Stimulated activated CD8-positive, alpha-beta memory T cell treated with anti-CD3 and anti-CD28 coated beads, Interleukin-2, amount 100 ng/mL, for 1 hour (primary cell): ENCODE data around the gene SMIM5.
A peak's percentile ranks its signal among the peaks of the same experiment; 100 is the strongest.
"Not testable (repeated sequence)": the region's sequence is repeated elsewhere in the genome, so short reads cannot be mapped to it uniquely, and the experiment has no call there.

Experiments used
- DNase-seq, 2 donors: peaks; one replicate each; pipeline ENCODE4 v3.0.0-alpha.2; 2020; ENCODE audit warnings: low read depth in 2 of 2

Gene SMIM5

GRCh38 chr17:75632863-75633485 lies at the start of gene SMIM5:
Gene SMIM5, plus strand, starts transcription at chr17:75633434. Its CDS starts 6,768 bp downstream, at chr17:75640202.
- DNase-seq: peak; percentile 58 to 70

GRCh38 chr17:75584849-75585175 lies 48.4 kb upstream of the SMIM5 start:
- no peak for DNase-seq

- peak; percentile 49 to 54 for DNase-seq
These were observed 45.3 kb upstream of the SMIM5 start, which contains the start of gene MYO15B for GRCh38 chr17:75587675-75588595. Gene MYO15B, plus strand, starts transcription at chr17:75587800. Its CDS starts 258 bp downstream, at chr17:75588058.

- no peak for DNase-seq
These were observed 44.6 kb upstream of the SMIM5 start for GRCh38 chr17:75588596-75589011.

- peak; percentile 85 to 96 for DNase-seq
These were observed 44.0 kb upstream of the SMIM5 start for GRCh38 chr17:75589012-75589918.

- DNase-seq: no peak
These were observed 43.3 kb upstream of the SMIM5 start for GRCh38 chr17:75589919-75590303.

GRCh38 chr17:75590314-75590761 lies 42.9 kb upstream of the SMIM5 start:
- no peak for DNase-seq

GRCh38 chr17:75590849-75591721 lies 42.1 kb upstream of the SMIM5 start:
- no peak for DNase-seq

GRCh38 chr17:75591722-75592302 lies 41.4 kb upstream of the SMIM5 start:
- no peak for DNase-seq

GRCh38 chr17:75592348-75593020 lies 40.8 kb upstream of the SMIM5 start:
- DNase-seq: no peak

GRCh38 chr17:75593430-75593829 lies 39.8 kb upstream of the SMIM5 start:
- not testable (repeated sequence) for DNase-seq

- DNase-seq: no peak
These were observed 38.5 kb upstream of the SMIM5 start for GRCh38 chr17:75594499-75595283.

- no peak for DNase-seq
These were observed 37.8 kb upstream of the SMIM5 start for GRCh38 chr17:75595284-75595919.

GRCh38 chr17:75595920-75596313 lies 37.3 kb upstream of the SMIM5 start:
- no peak for DNase-seq

GRCh38 chr17:75596320-75597087 lies 36.7 kb upstream of the SMIM5 start:
- DNase-seq: no peak

GRCh38 chr17:75601057-75601987 lies 31.9 kb upstream of the SMIM5 start:
- DNase-seq: no peak

GRCh38 chr17:75602644-75603043 lies 30.6 kb upstream of the SMIM5 start:
- DNase-seq: no peak
